Gastrocnemius medialis (tissue), 4 donors: ENCODE measurements around the gene ZMYM1.

Experiments
- CTCF ChIP-seq, 5 experiments: fragments of 450-650 bp in 3 of 5; fragments of 200-600 bp in 2 of 5; sonication (generic) in 2 of 5; IDR thresholded peaks in 4 of 5; conservative IDR thresholded peaks in 1 of 5; 1 replicate in 4 of 5; 2 replicates in 1 of 5; pipeline ENCODE4 v1.5.1; 2016 to 2019; ENCODE audit warnings: antibody characterized with exemption in 5 of 5, mild to moderate bottlenecking in 3 of 5, moderate library complexity in 3 of 5
- POLR2A ChIP-seq, 2 donors: fragments of 450-650 bp; IDR thresholded peaks; one replicate each; pipeline ENCODE4 v1.6.1; 2017; ENCODE audit warnings: antibody characterized with exemption in 2 of 2, mild to moderate bottlenecking in 2 of 2, moderate library complexity in 2 of 2

- no peak for TF ChIP-seq CTCF (IDR thresholded peaks at IDR 0.05 in 4 of 5, conservative IDR thresholded peaks at IDR 0.05 in 1 of 5)
- TF ChIP-seq POLR2A (IDR thresholded peaks at IDR 0.05) = no peak
Measured at GRCh38 chr1:35046730-35047129, 32.5 kb upstream of the ZMYM1 start.
